ENCODE measurements around the gene SGPP2. TPM values are rescaled to one million over a fixed set of nuclear protein-coding genes. Genes with fewer than 3 reads are reported as not detected.
A peak's percentile ranks its signal among the peaks of the same experiment; 100 is the strongest.

SGPP2 gene
- total RNA-seq, 1 donor from 2014 or later, result not detected

DNA sequence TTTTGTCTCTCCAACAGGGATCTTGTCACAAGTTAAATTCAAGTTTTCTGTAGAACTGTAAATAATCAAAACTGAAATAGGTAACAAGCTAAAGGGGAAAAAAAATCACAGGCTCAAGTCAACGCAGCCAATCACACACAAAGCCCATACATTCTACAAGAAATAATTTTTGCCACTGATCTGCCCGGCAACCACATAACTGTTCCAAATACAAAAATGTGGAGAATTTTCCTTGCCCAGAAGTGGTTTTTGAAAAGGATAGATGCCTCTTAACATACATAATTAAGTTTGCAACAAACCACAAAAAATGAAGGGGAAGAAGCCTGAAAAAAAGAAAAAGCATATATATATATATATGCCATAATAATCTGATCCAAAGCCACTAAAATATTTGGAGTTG lies 171.2 kb downstream of the SGPP2 start:
- DNase-seq (ENCODE audit: low read depth, low spot score), result no peak
- Mint-ChIP-seq H3K4me3 (no peak overlapping the region), H3K36me3 (ENCODE audit: low read depth) (peaks cover 10% of the 10 kb centered on the region), H3K27ac (ENCODE audit: unreplicated experiment) (no peak overlapping the region), H3K27me3 (ENCODE audit: low read depth) (no peaks in the 10 kb centered on the region), H3K9me3 (no peaks in the 10 kb centered on the region), H3K4me1 (no peaks in the 10 kb centered on the region)
- TF ChIP-seq, protein P1, sequence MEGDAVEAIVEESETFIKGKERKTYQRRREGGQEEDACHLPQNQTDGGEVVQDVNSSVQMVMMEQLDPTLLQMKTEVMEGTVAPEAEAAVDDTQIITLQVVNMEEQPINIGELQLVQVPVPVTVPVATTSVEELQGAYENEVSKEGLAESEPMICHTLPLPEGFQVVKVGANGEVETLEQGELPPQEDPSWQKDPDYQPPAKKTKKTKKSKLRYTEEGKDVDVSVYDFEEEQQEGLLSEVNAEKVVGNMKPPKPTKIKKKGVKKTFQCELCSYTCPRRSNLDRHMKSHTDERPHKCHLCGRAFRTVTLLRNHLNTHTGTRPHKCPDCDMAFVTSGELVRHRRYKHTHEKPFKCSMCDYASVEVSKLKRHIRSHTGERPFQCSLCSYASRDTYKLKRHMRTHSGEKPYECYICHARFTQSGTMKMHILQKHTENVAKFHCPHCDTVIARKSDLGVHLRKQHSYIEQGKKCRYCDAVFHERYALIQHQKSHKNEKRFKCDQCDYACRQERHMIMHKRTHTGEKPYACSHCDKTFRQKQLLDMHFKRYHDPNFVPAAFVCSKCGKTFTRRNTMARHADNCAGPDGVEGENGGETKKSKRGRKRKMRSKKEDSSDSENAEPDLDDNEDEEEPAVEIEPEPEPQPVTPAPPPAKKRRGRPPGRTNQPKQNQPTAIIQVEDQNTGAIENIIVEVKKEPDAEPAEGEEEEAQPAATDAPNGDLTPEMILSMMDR (conservative IDR thresholded peaks at IDR 0.05), result no peak

DNA sequence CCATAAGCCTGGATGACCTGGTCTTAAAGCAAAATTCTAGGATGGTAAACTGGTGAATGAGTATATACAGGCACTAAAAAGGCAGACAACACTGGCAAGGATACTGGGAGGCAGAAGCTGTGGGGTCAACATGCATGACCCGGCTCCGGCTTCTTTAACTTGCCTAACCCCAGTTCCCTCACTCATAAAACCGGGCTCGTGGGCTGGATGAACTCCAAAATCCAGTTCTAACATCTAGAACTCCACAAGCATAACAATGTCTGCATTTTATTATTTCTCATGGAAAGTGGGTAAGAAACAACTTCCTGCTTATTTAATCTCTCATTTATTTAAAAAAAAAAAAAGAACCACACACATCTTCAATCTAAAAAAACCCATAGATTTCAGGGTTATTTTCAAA lies 174.3 kb downstream of the SGPP2 start:
- H3K9me3 Mint-ChIP-seq, result no peaks in the 10 kb centered on the region
- TF ChIP-seq, protein P1 (conservative IDR thresholded peaks at IDR 0.05), result no peak
- no peaks in the 10 kb centered on the region for H3K27me3 Mint-ChIP-seq (ENCODE audit: low read depth)
- no peak overlapping the region for H3K4me3 Mint-ChIP-seq
- no peak for DNase-seq (ENCODE audit: low read depth, low spot score)
- H3K4me1 Mint-ChIP-seq, result no peaks in the 10 kb centered on the region
- H3K36me3 Mint-ChIP-seq (ENCODE audit: low read depth), result peaks cover 6% of the 10 kb centered on the region
- no peak overlapping the region for H3K27ac Mint-ChIP-seq (ENCODE audit: unreplicated experiment)

- peaks cover 2% of the 10 kb centered on the region for H3K36me3 Mint-ChIP-seq (ENCODE audit: low read depth)
- TF ChIP-seq, protein P1 (conservative IDR thresholded peaks at IDR 0.05), result no peak
- no peak overlapping the region for H3K27ac Mint-ChIP-seq (ENCODE audit: unreplicated experiment)
- no peak for DNase-seq (ENCODE audit: low read depth, low spot score)
- no peak overlapping the region for H3K4me3 Mint-ChIP-seq
- peaks cover 3% of the 10 kb centered on the region for H3K4me1 Mint-ChIP-seq
- no peaks in the 10 kb centered on the region for H3K9me3 Mint-ChIP-seq
- H3K27me3 Mint-ChIP-seq (ENCODE audit: low read depth), result no peaks in the 10 kb centered on the region
Measured at GRCh38 chr2:222603501-222603900, 179.2 kb downstream of the SGPP2 start.

DNA sequence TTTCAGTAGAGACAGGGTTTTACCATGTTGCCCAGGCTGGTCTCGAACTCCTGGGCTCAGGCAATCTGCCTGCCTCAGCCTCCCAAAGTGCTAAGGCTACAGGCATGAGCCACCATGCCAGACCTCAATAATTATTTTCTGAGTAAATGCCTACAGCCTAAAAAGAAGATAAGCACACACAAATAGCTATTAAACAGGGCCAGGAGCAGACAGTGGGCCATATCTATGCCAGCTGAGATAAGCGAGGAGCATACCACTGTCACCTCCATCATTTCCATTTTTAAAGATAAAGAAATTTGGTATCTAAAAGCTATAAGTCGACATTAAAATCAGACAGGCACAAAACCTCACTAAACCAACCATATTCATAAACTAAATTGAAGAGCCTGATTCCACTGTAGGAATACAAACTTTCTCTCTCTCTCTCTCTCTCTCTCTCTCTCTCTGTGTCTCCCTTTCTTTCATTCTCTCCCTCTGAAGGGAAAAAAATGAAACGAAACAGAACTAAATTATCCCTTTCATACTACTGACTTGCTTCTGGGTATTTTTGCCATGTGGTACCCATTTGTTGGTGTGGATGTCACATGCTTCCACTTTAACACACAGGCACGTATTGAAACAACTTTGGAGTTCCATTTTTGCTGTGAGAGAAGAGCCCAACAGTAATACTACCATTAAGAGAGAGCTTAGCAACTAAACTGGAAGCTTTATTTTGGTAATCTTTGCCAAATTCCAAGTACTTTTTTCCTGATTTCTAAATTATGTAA lies 180.6 kb downstream of the SGPP2 start:
- Mint-ChIP-seq H3K27ac (ENCODE audit: unreplicated experiment) (no peak overlapping the region), H3K9me3 (no peaks in the 10 kb centered on the region), H3K4me1 (peaks cover 3% of the 10 kb centered on the region), H3K36me3 (ENCODE audit: low read depth) (peaks cover 2% of the 10 kb centered on the region), H3K4me3 (no peak overlapping the region), H3K27me3 (ENCODE audit: low read depth) (no peaks in the 10 kb centered on the region)
- TF ChIP-seq, protein P1 (conservative IDR thresholded peaks at IDR 0.05), result no peak
- no peak for DNase-seq (ENCODE audit: low read depth, low spot score)

- H3K9me3 Mint-ChIP-seq, result no peaks in the 10 kb centered on the region
- H3K4me3 Mint-ChIP-seq, result no peak overlapping the region
- peaks cover 2% of the 10 kb centered on the region for H3K36me3 Mint-ChIP-seq (ENCODE audit: low read depth)
- no peaks in the 10 kb centered on the region for H3K27me3 Mint-ChIP-seq (ENCODE audit: low read depth)
- no peak for DNase-seq (ENCODE audit: low read depth, low spot score)
- H3K27ac Mint-ChIP-seq (ENCODE audit: unreplicated experiment), result peak overlapping the region; percentile 30
- peaks cover 3% of the 10 kb centered on the region for H3K4me1 Mint-ChIP-seq
- TF ChIP-seq, protein P1 (conservative IDR thresholded peaks at IDR 0.05), result no peak
Measured at GRCh38 chr2:222606306-222606705, 182.0 kb downstream of the SGPP2 start.
